ENCODE measurements around the gene ABHD18. TPM values are rescaled to one million over a fixed set of nuclear protein-coding genes. Genes with fewer than 3 reads are reported as not detected.

Gene ABHD18
- total RNA-seq, 1 experiment from 2014 or later: 14.9 TPM

GRCh38 chr4:128025319-128025718, 60.1 kb downstream of the ABHD18 start:
- Histone ChIP-seq H3K9me3 (no peaks in the 10 kb centered on the region), H3K4me1 (no peaks in the 10 kb centered on the region), H3K4me3 (ENCODE audit: low read depth, low read length) (no peak overlapping the region), H3K27me3 (replicated peaks; ENCODE audit: control insufficient read depth, insufficient read depth, low read length) (no peaks in the 10 kb centered on the region), H3K36me3 (ENCODE audit: control insufficient read depth, insufficient read depth, low read length) (no peaks in the 10 kb centered on the region)
- BruUV-seq (replicated peaks): no TSS peak
- TF ChIP-seq CTCF (IDR thresholded peaks at IDR 0.05; ENCODE audit: insufficient read depth in 1 of 2, low read depth in 1 of 2, low read length in 1 of 2, severe bottlenecking in 1 of 2, unreplicated experiment in 1 of 2): no peak
- CTCF ChIA-PET: no interaction called here
- intact Hi-C loops (cut with micrococcal nuclease; ENCODE audit: unreplicated experiment): no loop called here
- no peak for DNase-seq
- no peak overlapping the region for H3K27ac Mint-ChIP-seq (ENCODE audit: unreplicated experiment)
- H3K4me1 Mint-ChIP-seq (ENCODE audit: low read depth, unreplicated experiment): no peaks in the 10 kb centered on the region
- no peaks in the 10 kb centered on the region for H3K27me3 Mint-ChIP-seq (ENCODE audit: insufficient read depth, unreplicated experiment)
- POLR2A ChIA-PET: no interaction called here
- no peaks in the 10 kb centered on the region for H3K36me3 Mint-ChIP-seq (ENCODE audit: insufficient read depth, unreplicated experiment)
- H3K9me3 Mint-ChIP-seq (ENCODE audit: unreplicated experiment): no peaks in the 10 kb centered on the region
- no peak overlapping the region for H3K4me3 Mint-ChIP-seq (ENCODE audit: unreplicated experiment)

DNA sequence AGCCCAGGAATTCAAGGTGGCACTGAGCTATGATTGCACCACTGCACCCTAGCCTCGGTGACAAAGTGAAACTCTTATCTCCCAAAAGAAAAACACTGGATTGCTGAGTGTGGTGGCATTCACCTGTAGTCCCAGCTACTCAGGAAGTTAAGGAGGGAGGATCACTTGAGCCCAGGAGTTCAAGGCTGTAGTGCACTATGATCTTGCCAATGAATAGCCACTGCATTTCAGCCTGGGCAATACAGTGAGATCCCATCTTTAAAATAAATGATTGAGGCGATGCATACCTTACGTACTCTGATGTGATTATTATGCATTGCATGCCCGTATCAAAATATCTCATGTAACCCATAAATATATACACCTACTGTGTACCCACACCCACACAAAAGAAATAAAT, 64.7 kb downstream of the ABHD18 start:
- H3K27me3 Mint-ChIP-seq (ENCODE audit: insufficient read depth, unreplicated experiment): no peaks in the 10 kb centered on the region
- no peaks in the 10 kb centered on the region for H3K9me3 Mint-ChIP-seq (ENCODE audit: unreplicated experiment)
- no peaks in the 10 kb centered on the region for H3K36me3 Mint-ChIP-seq (ENCODE audit: insufficient read depth, unreplicated experiment)
- intact Hi-C loops (cut with micrococcal nuclease; ENCODE audit: unreplicated experiment): no loop called here
- DNase-seq: no peak
- no peak overlapping the region for H3K4me3 Mint-ChIP-seq (ENCODE audit: unreplicated experiment)
- CTCF ChIA-PET: no interaction called here
- Histone ChIP-seq H3K9me3 (no peaks in the 10 kb centered on the region), H3K4me1 (no peaks in the 10 kb centered on the region), H3K4me3 (ENCODE audit: low read depth, low read length) (no peak overlapping the region), H3K36me3 (ENCODE audit: control insufficient read depth, insufficient read depth, low read length) (no peaks in the 10 kb centered on the region), H3K27me3 (replicated peaks; ENCODE audit: control insufficient read depth, insufficient read depth, low read length) (no peaks in the 10 kb centered on the region)
- POLR2A ChIA-PET: no interaction called here
- BruUV-seq (replicated peaks): no TSS peak
- H3K4me1 Mint-ChIP-seq (ENCODE audit: low read depth, unreplicated experiment): no peaks in the 10 kb centered on the region
- H3K27ac Mint-ChIP-seq (ENCODE audit: unreplicated experiment): no peak overlapping the region
- no peak for TF ChIP-seq CTCF (IDR thresholded peaks at IDR 0.05; ENCODE audit: insufficient read depth in 1 of 2, low read depth in 1 of 2, low read length in 1 of 2, severe bottlenecking in 1 of 2, unreplicated experiment in 1 of 2)

GRCh38 chr4:128031756-128032384, 66.7 kb downstream of the ABHD18 start:
- H3K27me3 Mint-ChIP-seq (ENCODE audit: insufficient read depth, unreplicated experiment): no peaks in the 10 kb centered on the region
- Histone ChIP-seq H3K36me3 (ENCODE audit: control insufficient read depth, insufficient read depth, low read length) (no peaks in the 10 kb centered on the region), H3K9me3 (no peaks in the 10 kb centered on the region), H3K4me1 (no peaks in the 10 kb centered on the region), H3K27me3 (replicated peaks; ENCODE audit: control insufficient read depth, insufficient read depth, low read length) (no peaks in the 10 kb centered on the region), H3K4me3 (ENCODE audit: low read depth, low read length) (no peak overlapping the region)
- H3K36me3 Mint-ChIP-seq (ENCODE audit: insufficient read depth, unreplicated experiment): no peaks in the 10 kb centered on the region
- POLR2A ChIA-PET: no interaction called here
- CTCF ChIA-PET: no interaction called here
- no peak overlapping the region for H3K4me3 Mint-ChIP-seq (ENCODE audit: unreplicated experiment)
- no TSS peak for BruUV-seq (replicated peaks)
- H3K4me1 Mint-ChIP-seq (ENCODE audit: low read depth, unreplicated experiment): no peaks in the 10 kb centered on the region
- no peak for DNase-seq
- intact Hi-C loops (cut with micrococcal nuclease; ENCODE audit: unreplicated experiment): no loop called here
- no peaks in the 10 kb centered on the region for H3K9me3 Mint-ChIP-seq (ENCODE audit: unreplicated experiment)
- no peak overlapping the region for H3K27ac Mint-ChIP-seq (ENCODE audit: unreplicated experiment)
- TF ChIP-seq CTCF (IDR thresholded peaks at IDR 0.05; ENCODE audit: insufficient read depth in 1 of 2, low read depth in 1 of 2, low read length in 1 of 2, severe bottlenecking in 1 of 2, unreplicated experiment in 1 of 2): no peak

All from Caco-2 (cell line).